Effector memory CD4-positive, alpha-beta T cell (primary cell): ENCODE results near the gene REEP3.

Source experiments
- DNase-seq, 3 donors: peaks; one replicate each; pipeline ENCODE4 v3.0.0-alpha.2; 2020
- H3K27ac ChIP-seq: 2 replicates; pipeline ENCODE4 v1.7.0; 2013; ENCODE audit warnings: mild to moderate bottlenecking, low read length, moderate library complexity; ENCODE audit not compliant: insufficient read depth, poor library complexity, severe bottlenecking
- H3K27me3 ChIP-seq: replicated peaks from 2 replicates; pipeline ENCODE4 v1.7.0; 2013; ENCODE audit warnings: mild to moderate bottlenecking, low read length; ENCODE audit not compliant: insufficient read depth, control insufficient read depth, poor library complexity, severe bottlenecking
- H3K36me3 ChIP-seq: 2 replicates; pipeline ENCODE4 v1.7.0; 2013; ENCODE audit warnings: mild to moderate bottlenecking, low read length, moderate library complexity; ENCODE audit not compliant: control insufficient read depth, insufficient read depth
- H3K4me1 ChIP-seq: 2 replicates; pipeline ENCODE4 v1.7.0; 2013; ENCODE audit warnings: low read length, mild to moderate bottlenecking; ENCODE audit not compliant: control insufficient read depth, insufficient read depth, poor library complexity, severe bottlenecking
- H3K4me3 ChIP-seq: 2 replicates; pipeline ENCODE4 v1.7.0; 2013; ENCODE audit warnings: low read length, low read depth, mild to moderate bottlenecking; ENCODE audit not compliant: insufficient read depth, poor library complexity, severe bottlenecking
- H3K9me3 ChIP-seq: 2 replicates; pipeline ENCODE4 v1.7.0; 2013; ENCODE audit warnings: mild to moderate bottlenecking, low read length, moderate library complexity; ENCODE audit not compliant: control insufficient read depth

The REEP3 gene

DNA sequence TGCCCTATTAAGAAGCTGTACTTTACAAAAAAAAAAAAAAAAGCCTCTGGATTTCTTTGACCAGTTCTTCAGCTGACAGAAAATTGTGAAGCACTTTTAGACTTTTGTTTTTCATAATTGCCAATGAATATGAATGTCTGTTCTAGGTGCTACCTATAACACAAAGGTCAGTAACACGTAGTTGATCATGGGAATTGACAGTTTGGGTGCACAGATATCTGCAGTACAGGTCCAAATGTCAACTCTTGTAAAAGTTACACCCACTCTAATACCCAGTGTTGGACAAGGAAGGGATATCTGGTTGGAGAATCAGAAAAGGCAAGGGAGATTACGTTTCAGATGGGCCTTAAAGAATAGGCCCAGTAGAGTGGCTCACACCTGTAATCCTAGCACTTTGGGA, 1.8 kb downstream of the REEP3 start:
- no peak for DNase-seq
- H3K9me3 ChIP-seq, result no peaks in the 10 kb centered on the region
- H3K27ac ChIP-seq, result peak overlapping the region; percentile 85

DNA sequence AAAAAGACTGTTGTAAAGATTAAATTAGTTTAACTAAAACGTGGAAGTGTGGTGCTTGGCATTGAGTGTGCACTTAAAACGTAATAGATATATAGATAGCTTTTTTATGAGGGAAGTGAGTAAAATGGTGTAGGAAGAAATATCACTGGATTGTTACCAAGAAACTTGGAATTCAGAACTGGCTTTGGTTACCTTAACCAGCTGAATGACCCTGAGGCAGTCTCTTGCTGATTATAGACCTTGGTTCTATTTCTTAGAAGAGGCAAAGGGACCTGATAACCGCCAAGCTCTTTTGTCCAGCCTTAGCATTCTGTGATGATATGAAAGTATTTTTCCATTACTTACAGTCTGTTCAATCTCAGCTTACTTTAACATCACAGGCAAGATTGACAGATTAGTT, 3.8 kb downstream of the REEP3 start:
- no peak overlapping the region for H3K27ac ChIP-seq
- DNase-seq, result no peak
- no peaks in the 10 kb centered on the region for H3K9me3 ChIP-seq
- no peaks in the 10 kb centered on the region for H3K36me3 ChIP-seq
- no peaks in the 10 kb centered on the region for H3K27me3 ChIP-seq
- H3K4me1 ChIP-seq, result peaks cover 12% of the 10 kb centered on the region
- no peak overlapping the region for H3K4me3 ChIP-seq

More for the DNA sequence above, 1.8 kb downstream of the REEP3 start:
- Histone ChIP-seq H3K4me3 (peak overlapping the region; percentile 83), H3K4me1 (peaks cover 13% of the 10 kb centered on the region), H3K36me3 (no peaks in the 10 kb centered on the region), H3K27me3 (no peaks in the 10 kb centered on the region)

DNA sequence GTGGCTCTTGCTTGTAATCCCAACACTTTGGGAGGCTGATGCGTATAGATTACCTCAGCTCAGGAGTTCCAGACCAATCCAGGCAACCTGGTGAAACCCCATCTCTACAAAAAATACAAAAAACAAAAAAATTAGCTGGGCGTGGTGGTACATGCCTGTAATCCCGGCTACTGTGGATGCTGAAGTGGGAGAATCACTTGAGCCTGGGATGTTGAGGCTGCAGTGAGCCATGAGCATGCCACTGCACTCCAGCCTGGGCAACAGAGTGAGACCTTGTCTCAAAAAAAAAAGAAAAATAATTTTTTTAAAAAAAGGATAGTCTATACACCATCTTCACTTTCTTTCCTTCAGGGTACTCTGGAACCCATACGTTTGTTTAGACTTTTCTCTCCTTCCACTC, 6.2 kb downstream of the REEP3 start:
- Histone ChIP-seq H3K36me3 (no peaks in the 10 kb centered on the region), H3K9me3 (no peaks in the 10 kb centered on the region), H3K27ac (no peak overlapping the region), H3K27me3 (no peaks in the 10 kb centered on the region), H3K4me3 (no peak overlapping the region), H3K4me1 (peaks cover 9% of the 10 kb centered on the region)
- no peak for DNase-seq

- H3K4me1 ChIP-seq, result peaks cover 1% of the 10 kb centered on the region
- H3K4me3 ChIP-seq, result no peak overlapping the region
- no peaks in the 10 kb centered on the region for H3K9me3 ChIP-seq
- no peaks in the 10 kb centered on the region for H3K27me3 ChIP-seq
- no peak for DNase-seq
- no peak overlapping the region for H3K27ac ChIP-seq
- H3K36me3 ChIP-seq, result no peaks in the 10 kb centered on the region
Measured at GRCh38 chr10:63528084-63528744, 7.0 kb downstream of the REEP3 start.

- DNase-seq, result no peak
- Histone ChIP-seq H3K4me1 (no peaks in the 10 kb centered on the region), H3K4me3 (no peak overlapping the region), H3K36me3 (no peaks in the 10 kb centered on the region), H3K9me3 (no peaks in the 10 kb centered on the region), H3K27me3 (no peaks in the 10 kb centered on the region), H3K27ac (no peak overlapping the region)
Measured at GRCh38 chr10:63530409-63530808, 9.2 kb downstream of the REEP3 start.

DNA sequence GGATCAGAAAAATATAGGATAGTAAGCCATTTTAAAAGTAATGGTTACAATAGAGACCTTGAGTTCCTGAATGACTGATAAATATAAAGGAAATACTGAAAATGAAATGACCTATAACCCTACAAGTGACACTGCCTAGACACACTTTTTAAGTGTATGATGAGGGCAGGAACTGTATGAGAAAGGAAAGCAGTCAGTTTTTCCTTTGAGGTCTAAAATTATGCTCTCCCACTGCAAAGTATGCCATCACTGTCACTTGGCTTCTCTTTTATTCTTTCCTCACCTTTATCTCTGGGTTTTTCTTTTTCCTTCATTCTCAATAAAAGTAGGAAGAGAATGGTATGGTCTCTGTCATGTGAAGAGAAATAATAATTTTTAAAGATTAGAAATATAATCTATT, 13.5 kb downstream of the REEP3 start:
- no peaks in the 10 kb centered on the region for H3K9me3 ChIP-seq
- no peaks in the 10 kb centered on the region for H3K4me1 ChIP-seq

DNA sequence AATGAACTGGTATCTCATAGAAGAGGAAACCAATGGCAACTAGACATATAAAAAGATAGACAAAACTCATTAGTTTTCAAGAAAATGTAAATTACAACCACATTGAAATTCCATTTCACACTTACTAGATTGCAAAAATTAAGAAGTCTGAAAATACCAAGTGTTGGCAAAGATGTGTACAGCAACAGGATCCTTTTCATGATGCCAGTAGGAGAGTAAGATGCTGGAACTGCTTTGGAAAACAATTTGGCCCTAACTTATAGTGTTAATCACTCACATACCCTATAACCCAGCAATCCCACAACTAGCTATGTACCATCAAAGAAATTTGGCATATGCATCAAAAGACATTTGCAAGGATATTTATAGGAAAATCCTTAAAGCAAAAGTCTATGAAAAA, 15.5 kb downstream of the REEP3 start:
- Histone ChIP-seq H3K27ac (no peak overlapping the region), H3K36me3 (no peaks in the 10 kb centered on the region), H3K4me1 (no peaks in the 10 kb centered on the region), H3K4me3 (no peak overlapping the region), H3K9me3 (no peaks in the 10 kb centered on the region), H3K27me3 (no peaks in the 10 kb centered on the region)
- no peak for DNase-seq

More for the DNA sequence above, 13.5 kb downstream of the REEP3 start:
- Histone ChIP-seq H3K27me3 (no peaks in the 10 kb centered on the region), H3K36me3 (no peaks in the 10 kb centered on the region), H3K27ac (no peak overlapping the region), H3K4me3 (no peak overlapping the region)
- no peak for DNase-seq

- Histone ChIP-seq H3K9me3 (no peaks in the 10 kb centered on the region), H3K4me3 (no peak overlapping the region), H3K27me3 (no peaks in the 10 kb centered on the region), H3K36me3 (no peaks in the 10 kb centered on the region), H3K4me1 (no peaks in the 10 kb centered on the region), H3K27ac (no peak overlapping the region)
- DNase-seq, result no peak
Measured at GRCh38 chr10:63537536-63537935, 16.3 kb downstream of the REEP3 start.

GRCh38 chr10:63539377-63539776, 18.2 kb downstream of the REEP3 start:
- H3K36me3 ChIP-seq, result no peaks in the 10 kb centered on the region
- H3K9me3 ChIP-seq, result no peaks in the 10 kb centered on the region
- H3K27ac ChIP-seq, result no peak overlapping the region
- no peak overlapping the region for H3K4me3 ChIP-seq
- H3K4me1 ChIP-seq, result no peaks in the 10 kb centered on the region
- no peak for DNase-seq
- H3K27me3 ChIP-seq, result no peaks in the 10 kb centered on the region

GRCh38 chr10:63539994-63540393, 18.8 kb downstream of the REEP3 start:
- no peak overlapping the region for H3K4me3 ChIP-seq
- H3K9me3 ChIP-seq, result no peaks in the 10 kb centered on the region
- H3K4me1 ChIP-seq, result no peaks in the 10 kb centered on the region
- H3K27me3 ChIP-seq, result no peaks in the 10 kb centered on the region
- H3K36me3 ChIP-seq, result no peaks in the 10 kb centered on the region
- no peak overlapping the region for H3K27ac ChIP-seq
- no peak for DNase-seq
